Neuron (in vitro differentiated cells): Measurements from ENCODE around the gene OLIG3.

ENCODE experiments used
- H2AFZ ChIP-seq: one replicate; pipeline ENCODE4 v1.6.1; 2013; ENCODE audit warnings: low read depth, mild to moderate bottlenecking, inconsistent platforms, low read length, moderate library complexity
- H3K27me3 ChIP-seq: one replicate; pipeline ENCODE4 v1.6.1; 2013; ENCODE audit warnings: low read length; ENCODE audit not compliant: insufficient read depth
- H3K36me3 ChIP-seq: one replicate; pipeline ENCODE4 v1.6.1; 2013; ENCODE audit warnings: low read length; ENCODE audit not compliant: insufficient read depth
- H3K4me1 ChIP-seq: one replicate; pipeline ENCODE4 v1.6.1; 2013; ENCODE audit warnings: low read length; ENCODE audit not compliant: insufficient read depth
- H3K4me3 ChIP-seq: 2 replicates; pipeline ENCODE4 v1.5.1; 2013; ENCODE audit warnings: mild to moderate bottlenecking, low read length, moderate library complexity
- H3K9me3 ChIP-seq: one replicate; pipeline ENCODE4 v1.6.1; 2013; ENCODE audit warnings: low read length

Gene OLIG3

DNA sequence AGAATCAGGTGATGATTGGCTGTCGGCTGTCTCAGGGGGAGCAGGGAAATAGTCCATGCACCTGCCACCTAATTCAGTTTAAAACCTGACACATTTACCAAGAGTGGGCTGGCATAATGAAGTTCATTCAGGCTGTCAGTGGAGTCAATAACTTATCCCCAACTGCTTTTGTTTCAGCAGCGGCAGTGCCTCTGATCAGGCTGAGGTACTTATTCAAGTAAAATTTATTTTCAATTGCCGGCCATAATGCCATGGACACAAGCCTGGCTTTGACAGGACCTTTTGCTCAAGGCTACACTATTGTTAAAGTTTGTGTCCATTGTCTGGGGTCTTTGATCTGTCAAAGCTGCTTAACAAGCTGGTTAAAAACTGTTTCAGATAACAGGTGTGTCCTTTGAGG lies 20.6 kb downstream of the OLIG3 start:
- no peak overlapping the region for H2AFZ ChIP-seq
- no peak overlapping the region for H3K4me3 ChIP-seq
- H3K4me1 ChIP-seq, result no peaks in the 10 kb centered on the region
- H3K27me3 ChIP-seq, result peaks cover 2% of the 10 kb centered on the region
- H3K36me3 ChIP-seq, result no peaks in the 10 kb centered on the region
- no peaks in the 10 kb centered on the region for H3K9me3 ChIP-seq

DNA sequence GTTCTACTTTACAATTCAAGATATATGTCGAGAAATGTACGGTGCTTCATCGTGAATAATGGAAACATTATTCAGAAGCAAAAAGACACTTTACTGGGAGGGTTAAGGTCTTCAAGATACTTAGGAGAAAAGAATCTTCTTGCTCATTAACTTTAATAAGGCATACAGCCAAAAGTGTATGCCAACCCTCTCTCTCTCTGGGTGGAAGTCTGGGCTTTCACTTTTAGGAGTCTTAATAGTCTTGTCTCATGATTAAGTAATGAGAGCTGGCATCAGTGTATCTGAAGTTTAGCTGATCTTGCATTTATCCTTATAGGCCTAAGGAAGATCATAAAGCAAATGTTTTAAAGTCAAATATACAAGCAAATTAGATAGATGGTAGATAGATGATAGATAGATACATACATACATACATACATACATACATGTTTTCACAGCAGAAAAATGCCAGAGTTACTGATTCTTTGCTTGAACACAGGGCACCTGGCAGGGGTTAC lies 21.5 kb downstream of the OLIG3 start:
- no peaks in the 10 kb centered on the region for H3K36me3 ChIP-seq
- H3K4me3 ChIP-seq, result no peak overlapping the region
- H2AFZ ChIP-seq, result no peak overlapping the region
- H3K4me1 ChIP-seq, result no peaks in the 10 kb centered on the region
- H3K27me3 ChIP-seq, result peaks cover 2% of the 10 kb centered on the region
- H3K9me3 ChIP-seq, result no peaks in the 10 kb centered on the region

DNA sequence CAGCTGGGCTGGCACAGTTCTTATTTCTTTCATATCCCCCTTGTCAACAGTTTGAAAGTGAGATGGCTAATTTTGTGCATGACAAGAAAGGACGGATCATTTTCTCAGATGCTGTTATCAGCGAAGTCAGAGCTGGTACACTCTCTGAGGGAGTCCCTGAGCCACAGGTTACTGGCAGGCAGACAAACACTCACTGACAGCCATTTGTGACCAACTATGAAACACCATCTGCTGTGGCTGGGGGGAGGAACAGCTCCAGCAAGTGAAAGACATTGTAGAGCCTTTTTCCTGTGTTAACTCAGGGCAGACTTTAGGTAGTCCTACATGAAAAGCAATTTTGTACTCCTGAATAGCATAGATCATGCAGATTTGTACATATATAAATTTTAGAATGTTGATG lies 22.2 kb downstream of the OLIG3 start:
- H3K4me3 ChIP-seq, result no peak overlapping the region
- H3K9me3 ChIP-seq, result no peaks in the 10 kb centered on the region
- no peaks in the 10 kb centered on the region for H3K36me3 ChIP-seq
- no peak overlapping the region for H2AFZ ChIP-seq
- peaks cover 1% of the 10 kb centered on the region for H3K27me3 ChIP-seq
- H3K4me1 ChIP-seq, result no peaks in the 10 kb centered on the region

DNA sequence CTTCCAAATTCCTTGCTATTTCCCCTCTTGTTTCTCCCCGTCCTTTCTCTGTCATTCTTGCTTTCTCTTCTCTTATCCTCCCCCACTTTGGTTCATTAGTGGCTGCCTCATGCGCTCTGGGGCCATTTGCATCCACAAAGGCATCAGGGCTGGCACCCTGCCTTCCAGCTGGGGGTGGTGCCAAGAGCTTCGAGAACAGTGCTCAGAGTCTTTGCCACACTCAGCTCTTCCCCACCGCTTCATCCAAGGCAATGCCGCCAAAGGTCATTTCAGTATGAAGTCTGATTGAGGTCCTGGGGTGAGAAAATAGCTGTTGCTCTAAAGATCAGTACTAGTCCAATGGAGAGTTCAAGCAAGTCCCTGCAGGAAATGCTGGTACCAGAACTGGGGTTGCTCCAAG lies 22.7 kb downstream of the OLIG3 start:
- Histone ChIP-seq H3K4me3 (no peak overlapping the region), H3K4me1 (no peaks in the 10 kb centered on the region)

DNA sequence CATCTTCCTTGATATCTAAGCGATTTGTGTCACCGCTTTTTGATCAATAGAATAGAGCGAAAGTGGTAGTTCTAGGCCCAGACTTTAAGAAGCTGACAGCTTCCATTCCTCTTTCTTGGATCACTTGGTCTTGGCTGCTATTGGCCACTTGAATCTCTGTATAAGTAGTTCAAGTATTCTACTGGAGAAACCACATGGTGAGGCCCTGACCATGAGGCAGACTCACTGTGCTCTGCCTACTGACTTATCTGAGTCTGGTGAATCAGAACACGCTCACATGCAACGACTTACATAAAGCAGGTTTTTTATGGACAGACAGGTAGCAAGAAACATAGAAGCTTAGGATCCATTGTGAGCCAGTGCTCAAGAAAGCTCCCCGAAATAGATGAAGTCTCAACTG lies 27.0 kb downstream of the OLIG3 start:
- no peak overlapping the region for H2AFZ ChIP-seq
- no peaks in the 10 kb centered on the region for H3K9me3 ChIP-seq
- no peaks in the 10 kb centered on the region for H3K36me3 ChIP-seq
- no peak overlapping the region for H3K4me3 ChIP-seq
- H3K27me3 ChIP-seq, result no peaks in the 10 kb centered on the region
- no peaks in the 10 kb centered on the region for H3K4me1 ChIP-seq

More for the DNA sequence above, 22.7 kb downstream of the OLIG3 start:
- no peaks in the 10 kb centered on the region for H3K9me3 ChIP-seq
- H3K36me3 ChIP-seq, result no peaks in the 10 kb centered on the region
- H3K27me3 ChIP-seq, result no peaks in the 10 kb centered on the region
- no peak overlapping the region for H2AFZ ChIP-seq

DNA sequence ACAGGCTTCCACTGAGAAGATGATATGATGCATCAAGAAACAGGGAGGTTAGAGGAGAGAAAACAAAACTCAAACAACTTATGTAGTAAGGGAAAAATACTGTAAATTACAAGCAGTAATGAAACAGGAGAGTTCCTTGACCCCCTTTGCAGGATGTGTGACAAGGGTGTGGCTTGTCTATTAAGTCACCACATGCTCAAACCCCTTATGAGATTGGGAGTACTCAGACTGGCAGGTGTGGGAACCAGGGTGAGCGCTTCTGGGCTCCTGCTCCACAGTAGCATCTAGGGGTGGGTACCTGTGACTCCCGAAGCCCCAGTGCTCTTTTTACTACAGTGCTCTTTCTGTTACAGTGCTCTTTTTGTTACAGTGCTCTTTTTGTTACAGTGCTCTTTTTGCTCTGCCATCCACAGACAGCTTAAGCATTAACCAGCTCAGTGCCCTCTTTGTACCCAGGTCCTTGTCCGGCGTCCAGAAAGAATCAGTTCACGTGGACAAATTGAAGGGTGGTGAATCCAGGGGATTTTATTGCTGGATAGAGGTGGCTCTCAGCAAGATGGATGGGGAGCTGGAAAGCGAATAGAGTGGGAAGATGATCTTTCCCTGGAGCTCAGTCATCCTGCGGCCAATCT lies 28.7 kb downstream of the OLIG3 start:
- Histone ChIP-seq H2AFZ (no peak overlapping the region), H3K27me3 (no peaks in the 10 kb centered on the region), H3K4me1 (no peaks in the 10 kb centered on the region), H3K4me3 (no peak overlapping the region), H3K36me3 (no peaks in the 10 kb centered on the region), H3K9me3 (no peaks in the 10 kb centered on the region)

DNA sequence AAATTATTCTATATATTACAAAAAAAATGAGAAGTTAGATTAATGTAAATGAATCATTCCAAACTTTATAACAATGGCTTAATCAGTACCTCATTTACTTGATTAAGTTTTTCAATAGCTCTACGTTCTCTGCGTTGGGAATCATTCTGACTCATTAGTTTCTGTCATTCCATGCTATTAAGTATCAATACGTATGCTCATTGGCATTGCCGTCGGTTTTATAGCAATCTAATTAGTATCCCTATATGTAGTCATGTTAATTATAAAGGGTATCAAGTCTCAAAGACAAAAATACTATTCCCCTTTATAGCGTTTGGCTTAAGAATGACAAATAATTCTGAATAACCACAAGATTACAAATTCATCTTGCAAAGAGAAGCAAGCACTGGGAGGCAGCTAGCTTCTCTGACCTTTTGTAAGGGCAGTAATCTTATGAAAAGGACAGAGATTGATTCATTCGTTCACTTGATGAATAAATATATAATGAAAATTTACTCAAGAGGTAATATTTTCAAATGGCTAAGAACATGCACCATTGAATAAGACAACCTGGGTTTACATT lies 41.8 kb downstream of the OLIG3 start:
- Histone ChIP-seq H3K4me1 (no peaks in the 10 kb centered on the region), H3K36me3 (no peaks in the 10 kb centered on the region), H3K4me3 (no peak overlapping the region), H3K27me3 (no peaks in the 10 kb centered on the region), H3K9me3 (no peaks in the 10 kb centered on the region), H2AFZ (no peak overlapping the region)

DNA sequence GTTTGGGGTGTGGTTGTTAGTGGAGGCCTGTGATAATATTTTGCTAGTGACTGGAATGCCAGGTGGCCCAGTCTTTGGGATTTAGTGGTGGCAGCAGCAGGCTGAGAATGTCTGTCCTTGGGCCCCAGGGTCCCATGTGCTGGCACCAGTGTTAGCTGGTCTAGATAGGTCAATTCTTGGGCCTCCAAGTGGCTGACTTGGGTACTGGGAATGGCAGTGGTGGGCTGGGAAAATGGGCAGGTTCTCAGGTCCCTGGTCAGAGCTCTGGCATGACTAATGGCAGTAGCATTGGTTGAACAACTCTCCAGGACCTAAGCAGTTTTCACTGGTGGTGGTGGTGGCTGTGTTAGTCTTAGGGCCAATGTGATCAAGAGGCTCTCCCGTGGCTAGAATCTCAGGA lies 50.3 kb downstream of the OLIG3 start:
- Histone ChIP-seq H3K4me3 (no peak overlapping the region), H3K27me3 (no peaks in the 10 kb centered on the region), H3K36me3 (no peaks in the 10 kb centered on the region), H3K9me3 (no peaks in the 10 kb centered on the region), H3K4me1 (no peaks in the 10 kb centered on the region), H2AFZ (no peak overlapping the region)
